PFSK-1 (cell line): ENCODE measurements around the gene SRPRB.

ENCODE experiments used
- TAF1 ChIP-seq: IDR thresholded peaks from 2 replicates; pipeline ENCODE4 v1.6.1; 2012; ENCODE audit warnings: low read length, control low read depth, borderline replicate concordance; ENCODE audit not compliant: insufficient read depth
- TF ChIP-seq, protein P1 (sequence below), 2 experiments: IDR thresholded peaks; 2 replicates each; pipeline versions ENCODE4 v1.6.1 to v1.8.0; 2011 to 2012; ENCODE audit warnings: low read depth in 2 of 2, low read length in 2 of 2, control low read depth in 1 of 2, inconsistent platforms in 1 of 2, mild to moderate bottlenecking in 1 of 2, moderate library complexity in 1 of 2; ENCODE audit not compliant: insufficient read depth in 1 of 2

DNA sequence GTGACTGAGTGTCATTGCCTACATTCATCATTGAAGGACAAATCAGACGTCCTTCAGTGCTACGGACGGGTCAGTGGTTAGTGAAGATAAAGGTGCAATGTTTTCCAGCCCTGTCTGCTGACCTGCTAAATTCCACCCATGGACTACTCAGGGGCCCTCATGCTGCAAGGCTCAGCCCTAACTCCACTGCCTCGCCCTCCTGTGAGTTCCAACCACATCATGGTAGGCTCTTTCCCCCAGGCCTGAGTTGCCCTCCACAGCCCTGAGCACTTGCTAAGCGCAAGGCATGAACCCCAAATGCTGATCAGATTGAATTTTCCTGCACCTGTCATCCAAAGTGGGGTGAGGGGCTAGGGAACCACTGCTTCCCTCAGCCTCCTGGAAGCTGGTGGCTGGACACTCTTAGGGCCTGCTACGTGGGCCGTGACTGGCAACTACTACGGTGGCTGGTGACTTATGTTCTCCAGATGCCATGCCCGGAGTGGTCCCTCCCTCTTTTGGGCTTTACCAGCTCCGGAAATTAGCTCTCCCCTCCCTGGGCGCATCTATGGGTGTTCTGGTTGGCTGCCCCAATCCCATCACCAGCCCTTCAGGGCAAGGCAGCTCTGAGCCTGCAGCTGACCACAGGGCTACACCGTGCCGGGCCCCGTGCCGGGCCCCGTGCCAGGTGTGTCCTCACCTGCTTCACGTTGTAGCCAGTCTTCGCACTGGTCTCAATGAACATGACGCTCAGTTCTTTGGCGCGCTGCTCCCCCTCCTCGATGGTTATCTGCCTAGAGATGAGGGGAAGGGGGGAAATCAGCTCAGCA, 32.1 kb downstream of the SRPRB start:
- TF ChIP-seq, protein P1, sequence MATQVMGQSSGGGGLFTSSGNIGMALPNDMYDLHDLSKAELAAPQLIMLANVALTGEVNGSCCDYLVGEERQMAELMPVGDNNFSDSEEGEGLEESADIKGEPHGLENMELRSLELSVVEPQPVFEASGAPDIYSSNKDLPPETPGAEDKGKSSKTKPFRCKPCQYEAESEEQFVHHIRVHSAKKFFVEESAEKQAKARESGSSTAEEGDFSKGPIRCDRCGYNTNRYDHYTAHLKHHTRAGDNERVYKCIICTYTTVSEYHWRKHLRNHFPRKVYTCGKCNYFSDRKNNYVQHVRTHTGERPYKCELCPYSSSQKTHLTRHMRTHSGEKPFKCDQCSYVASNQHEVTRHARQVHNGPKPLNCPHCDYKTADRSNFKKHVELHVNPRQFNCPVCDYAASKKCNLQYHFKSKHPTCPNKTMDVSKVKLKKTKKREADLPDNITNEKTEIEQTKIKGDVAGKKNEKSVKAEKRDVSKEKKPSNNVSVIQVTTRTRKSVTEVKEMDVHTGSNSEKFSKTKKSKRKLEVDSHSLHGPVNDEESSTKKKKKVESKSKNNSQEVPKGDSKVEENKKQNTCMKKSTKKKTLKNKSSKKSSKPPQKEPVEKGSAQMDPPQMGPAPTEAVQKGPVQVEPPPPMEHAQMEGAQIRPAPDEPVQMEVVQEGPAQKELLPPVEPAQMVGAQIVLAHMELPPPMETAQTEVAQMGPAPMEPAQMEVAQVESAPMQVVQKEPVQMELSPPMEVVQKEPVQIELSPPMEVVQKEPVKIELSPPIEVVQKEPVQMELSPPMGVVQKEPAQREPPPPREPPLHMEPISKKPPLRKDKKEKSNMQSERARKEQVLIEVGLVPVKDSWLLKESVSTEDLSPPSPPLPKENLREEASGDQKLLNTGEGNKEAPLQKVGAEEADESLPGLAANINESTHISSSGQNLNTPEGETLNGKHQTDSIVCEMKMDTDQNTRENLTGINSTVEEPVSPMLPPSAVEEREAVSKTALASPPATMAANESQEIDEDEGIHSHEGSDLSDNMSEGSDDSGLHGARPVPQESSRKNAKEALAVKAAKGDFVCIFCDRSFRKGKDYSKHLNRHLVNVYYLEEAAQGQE (IDR thresholded peaks at IDR 0.05; ENCODE audit: insufficient read depth in 1 of 2, low read depth in 2 of 2, low read length in 2 of 2): no peak
- TF ChIP-seq TAF1: no peak
